K562 (cell line): ENCODE data around the gene SLPI. TPM values are rescaled to one million over a fixed set of nuclear protein-coding genes. Genes with fewer than 3 reads are reported as not detected.
A peak's percentile ranks its signal among the peaks of the same experiment; 100 is the strongest.

Experiments used
- ATAC-seq: fragments of 200-7000 bp; cut with Tn5 transposase; 3 replicates; pipeline ENCODE4 v1.9.1; 2020; ENCODE audit warnings: moderate library complexity
- Bru-seq: library from RNA; stranded (reverse); fragments of 400-500 nt; gene quantifications from one replicate; lab custom pipeline; 2021; lab: Mats Ljungman, UMichigan
- BruChase-seq, 2 experiments: library from RNA; stranded (reverse); fragments of 400-500 nt; gene quantifications; one replicate each; lab custom pipeline; 2021; lab: Mats Ljungman, UMichigan
- BruUV-seq: library from RNA; stranded (reverse); fragments of 400-500 nt; replicated peaks from 2 replicates; lab custom pipeline; 2021; lab: Mats Ljungman, UMichigan
- CTCF ChIA-PET: fragments of 300-600 bp; formaldehyde crosslinking; extraction: SDS; loops from one replicate; lab custom pipeline; 2021; ENCODE audit warnings: low intra/inter-chr PET ratio; lab: Yijun Ruan, JAX
- POLR2A ChIA-PET: fragments of 300-600, 350-650 bp; sonication (Branson Sonifier 250); formaldehyde crosslinking; extraction: SDS; loops from one replicate; lab custom pipeline; 2021; ENCODE audit warnings: antibody characterized with exemption, inconsistent platforms; lab: Yijun Ruan, JAX
- DNase-seq, 4 experiments: peaks; one replicate each; pipeline versions ENCODE4 v3.0.0 to v3.0.0-alpha.2; 2011 to 2018; ENCODE audit warnings: low spot score in 3 of 4, mixed read lengths in 3 of 4; ENCODE audit errors: extremely low read depth in 1 of 4
- FAIRE-seq: peaks from 2 replicates; lab custom pipeline; 2011; peaks lifted over from hg19 to GRCh38; lab: Jason Lieb, UNC
- H2AFZ ChIP-seq: 2 replicates; pipeline ENCODE4 v1.6.0; 2011; ENCODE audit warnings: low read depth, low read length, control low read depth, inconsistent platforms
- H3K27ac ChIP-seq: fragments of 200-600 bp; 3 replicates; pipeline ENCODE4 v1.8.0; 2011; ENCODE audit warnings: low read depth, mild to moderate bottlenecking, control low read depth, inconsistent platforms, low read length, moderate library complexity, mixed read lengths; ENCODE audit errors: extremely low read depth
- H3K27me3 ChIP-seq, 2 experiments: fragments of 300-600 bp in 1 of 2; 2 replicates in 1 of 2; 3 replicates in 1 of 2; pipeline versions ENCODE4 v1.6.0 to v1.8.0; 2011; ENCODE audit warnings: inconsistent platforms in 2 of 2, low read length in 2 of 2, mild to moderate bottlenecking in 1 of 2, mixed read lengths in 1 of 2, moderate library complexity in 1 of 2; ENCODE audit not compliant: control insufficient read depth in 2 of 2, insufficient read depth in 2 of 2
- H3K36me3 ChIP-seq: fragments of 300-600 bp; 3 replicates; pipeline ENCODE4 v1.8.0; 2011; ENCODE audit warnings: mild to moderate bottlenecking, low read length, inconsistent platforms; ENCODE audit not compliant: control insufficient read depth, insufficient read depth
- H3K4me1 ChIP-seq, 2 experiments: fragments of 200-600 bp in 1 of 2; replicated peaks in 1 of 2; 2 replicates in 1 of 2; 3 replicates in 1 of 2; pipeline versions ENCODE4 v1.5.1 to v1.8.0; 2011; ENCODE audit warnings: inconsistent platforms in 2 of 2, low read length in 2 of 2, mild to moderate bottlenecking in 1 of 2, mixed read lengths in 1 of 2, moderate library complexity in 1 of 2; ENCODE audit not compliant: control insufficient read depth in 2 of 2, insufficient read depth in 2 of 2
- H3K4me2 ChIP-seq: 2 replicates; pipeline ENCODE4 v1.6.1; 2011; ENCODE audit warnings: low read length, control low read depth, inconsistent platforms, mixed read lengths; ENCODE audit not compliant: insufficient read depth
- H3K4me3 ChIP-seq: fragments of 200-600 bp; sonication (generic), shearing (Covaris generic); 2 replicates; pipeline ENCODE4 v1.5.1; 2016; ENCODE audit warnings: control low read depth, inconsistent platforms
- H3K79me2 ChIP-seq: fragments of 200-600 bp; 3 replicates; pipeline ENCODE4 v1.8.0; 2011; ENCODE audit warnings: low read length, inconsistent platforms; ENCODE audit not compliant: control insufficient read depth, insufficient read depth
- H3K9ac ChIP-seq, 2 experiments: 2 replicates each; pipeline versions ENCODE4 v1.6.0 to v1.6.1; 2011; ENCODE audit warnings: low read depth in 2 of 2, low read length in 2 of 2, control low read depth in 1 of 2, inconsistent platforms in 1 of 2, mild to moderate bottlenecking in 1 of 2, mixed read lengths in 1 of 2; ENCODE audit not compliant: insufficient read depth in 1 of 2
- H3K9me1 ChIP-seq: one replicate; pipeline ENCODE4 v1.6.0; 2011; ENCODE audit warnings: inconsistent platforms, mild to moderate bottlenecking, low read length, moderate library complexity; ENCODE audit not compliant: control insufficient read depth, insufficient read depth
- H3K9me3 ChIP-seq: replicated peaks from 2 replicates; pipeline ENCODE4 v1.5.1; 2011; ENCODE audit warnings: low read depth, low read length, inconsistent platforms; ENCODE audit not compliant: control insufficient read depth, insufficient read depth
- H4K20me1 ChIP-seq: replicated peaks from 2 replicates; pipeline ENCODE4 v1.6.1; 2011; ENCODE audit warnings: low read length, inconsistent platforms, mixed read lengths; ENCODE audit not compliant: control insufficient read depth, insufficient read depth
- CEBPB ChIP-seq: fragments of 450-650 bp; IDR thresholded peaks from 2 replicates; pipeline ENCODE4 v1.6.1; 2016; ENCODE audit warnings: missing genetic modification characterization, missing compliant biosample characterization
- DNMT1 ChIP-seq: fragments of 450-650 bp; IDR thresholded peaks from 2 replicates; pipeline ENCODE4 v1.6.1; 2016; ENCODE audit warnings: antibody characterized with exemption, mild to moderate bottlenecking
- ZFP36 ChIP-seq: fragments of 150-350 bp; IDR thresholded peaks from 2 replicates; pipeline ENCODE4 v1.6.1; 2018; ENCODE audit warnings: low read length, low read depth; ENCODE audit not compliant: partially characterized antibody
- WGBS: fragments of 100-300 bp; shearing (Covaris generic); methylation state at CpG from one replicate; pipeline ENCODE4 v1.1.6; 2016; ENCODE audit warnings: low coverage, mixed read lengths; ENCODE audit not compliant: insufficient coverage; ENCODE audit errors: missing lambda C conversion rate; 5-methylcytosine and 5-hydroxymethylcytosine counted together
- in situ Hi-C: fragments of 300-500 bp; cut with MboI; formaldehyde crosslinking; loops from 4 replicates; pipeline ENCODE4 v1.15.0; 2018; ENCODE audit warnings: inconsistent platforms, mixed read lengths
- intact Hi-C: fragments of 100-400 bp; cut with micrococcal nuclease; formaldehyde crosslinking; loops from 2 replicates; pipeline ENCODE4 v1.14.2; 2022
- long read RNA-seq, 3 experiments: library from polyadenylated mRNA in 2 of 3; library from RNA in 1 of 3; unstranded in 2 of 3; stranded (forward) in 1 of 3; transcript quantifications; one replicate each; pipeline ENCODE4 v2.0.0, GENCODE V29; 2019 to 2022
- polyA minus RNA-seq, 3 experiments: library from RNA; depleted of rRNA, polyadenylated mRNA; stranded (reverse); fragments of >200 nt; gene quantifications; 2 replicates each; pipeline ENCODE4 v1.2.3, GENCODE V29; 2011
- polyA plus RNA-seq, 8 experiments: library from polyadenylated mRNA; depleted of rRNA in 4 of 8; stranded (reverse) in 5 of 8; unstranded in 3 of 8; fragments of >200 nt; fragmentation: Nextera tagmentation in 2 of 8; fragmentation: Illumina TruSeq in 1 of 8; extraction: Ambion mirVana in 2 of 8; extraction: Trizol in 1 of 8; gene quantifications; 2 replicates each; pipeline versions ENCODE4 v1.2.1 to v1.2.3, GENCODE V29; 2011 to 2014; ENCODE audit warnings: inconsistent platforms in 1 of 8, missing spikeins in 1 of 8
- total RNA-seq, 7 experiments: library from RNA; depleted of rRNA in 6 of 7; stranded (reverse); fragments of >200 nt in 6 of 7; fragmentation: Illumina TruSeq in 2 of 7; extraction: Trizol in 2 of 7; gene quantifications; 2 replicates each; pipeline versions ENCODE4 v1.2.1 to v1.2.3, GENCODE V29; 2011 to 2021; ENCODE audit warnings: low replicate concordance in 1 of 7

The SLPI gene
- total RNA-seq (2011; cell fraction: chromatin; rRNA removed; ENCODE audit: low replicate concordance) = not detected in 2 replicates
- not detected in 2 replicates for total RNA-seq (2011; cell fraction: nucleolus; rRNA removed)
- not detected in 2 replicates for total RNA-seq (2011; cell fraction: nucleoplasm; rRNA removed)
- total RNA-seq (2014; rRNA removed) (not detected in 2 replicates), total RNA-seq (2014; rRNA removed; fragmentation: Illumina TruSeq; extraction: Trizol) (not detected in 2 replicates), total RNA-seq (2015; rRNA removed; fragmentation: Illumina TruSeq; extraction: Trizol) (not detected in 2 replicates), total RNA-seq (2021) (0.67 and 0.78 TPM in 2 replicates), polyA plus RNA-seq (2011; rRNA removed) (not detected in 2 replicates), polyA plus RNA-seq (2014; fragmentation: Illumina TruSeq; extraction: Trizol) (not detected in 2 replicates), polyA plus RNA-seq (2014; fragmentation: Nextera tagmentation; extraction: Ambion mirVana) (not detected), polyA plus RNA-seq (2014; rRNA removed) (not detected in 2 replicates), polyA minus RNA-seq (2011; rRNA and poly(A)+ RNA removed) (not detected in 2 replicates), Bru-seq, nascent RNA (not detected), BruChase-seq, experiment 1, labeled RNA remaining after a 2-hour chase (not detected), BruChase-seq, experiment 2, labeled RNA remaining after a 6-hour chase (percentile 30 among the genes with signal in this experiment)
- not detected in 2 replicates for polyA plus RNA-seq (2011; cell fraction: cytosol; rRNA removed)
- polyA plus RNA-seq (2011; cell fraction: nucleus; rRNA removed) = not detected in 2 replicates
- polyA plus RNA-seq (2012) = not detected in 2 replicates
- 13.5 and 21.4 TPM in 2 replicates for polyA minus RNA-seq (2011; cell fraction: cytosol; rRNA and poly(A)+ RNA removed)
- 3.8 and 5.7 TPM in 2 replicates for polyA minus RNA-seq (2011; cell fraction: nucleus; rRNA and poly(A)+ RNA removed)
- long read RNA-seq, experiment 1 = 0 reads
- long read RNA-seq, experiment 2 = 0 reads
- long read RNA-seq, experiment 3 = 0 reads

GRCh38 chr20:45254383-45255262 is at the start of gene SLPI:
Gene SLPI, minus strand, starts transcription at chr20:45254564. Its CDS starts 21 bp downstream, at chr20:45254543.
- no TSS peak for BruUV-seq
- no peaks in the 10 kb centered on the region for H3K9me3 ChIP-seq
- H3K4me1 ChIP-seq = no peaks in the 10 kb centered on the region
- CTCF ChIA-PET = no interaction called here
- no peak for DNase-seq
- no peak for FAIRE-seq
- intact Hi-C loops = no loop called here
- no peak within 1 kb of the TSS for H3K4me3 ChIP-seq
- POLR2A ChIA-PET = interaction anchor here (0.6 kb wide), 1 partner anchor 38 kb away, joined by 3 read pairs; no protein-coding TSS in a partner anchor
- no peak within 1 kb of the TSS for H2AFZ ChIP-seq
- in situ Hi-C loops = no loop called here
- H3K27ac ChIP-seq = no peak within 1 kb of the TSS
- ATAC-seq = no peak
- H3K4me2 ChIP-seq = no peak within 1 kb of the TSS
- no peak within 1 kb of the TSS for H3K9ac ChIP-seq
- peaks cover 0 to 5% of the 10 kb centered on the region in 2 experiments; a peak in 2 of 5 replicates for H3K27me3 ChIP-seq
- no peaks in the 10 kb centered on the region for H3K9me1 ChIP-seq
- H3K79me2 ChIP-seq = no peaks in the 10 kb centered on the region
- 0% methylated on average over 7 of the region's 7 CpGs for WGBS
- H4K20me1 ChIP-seq = no peaks in the 10 kb centered on the region; the same call in 1 of the 2 replicates
- no peaks in the 10 kb centered on the region for H3K36me3 ChIP-seq
- TF ChIP-seq DNMT1 (no peak), ZFP36 (no peak), CEBPB (0 out of 2 replicates have a peak, but pooled peaks have one; percentile 53)
